Measurements from ENCODE around the gene TFB1M.
"Not testable (repeated sequence)": the region's sequence is repeated elsewhere in the genome, so short reads cannot be mapped to it uniquely, and the experiment has no call there.

Gene TFB1M

GRCh38 chr6:155221086-155221485 is 93.2 kb downstream of the TFB1M start:
- DNase-seq (ENCODE audit: low read depth) = no peak
- no peak overlapping the region for H3K4me3 ChIP-seq (ENCODE audit: low read depth, low read length)

GRCh38 chr6:155219858-155220301 is 94.4 kb downstream of the TFB1M start:
- no peak for DNase-seq (ENCODE audit: low read depth)
- H3K4me3 ChIP-seq (ENCODE audit: low read depth, low read length) = no peak overlapping the region

GRCh38 chr6:155219299-155219698 is 95.0 kb downstream of the TFB1M start:
- no peak for DNase-seq (ENCODE audit: low read depth)
- no peak overlapping the region for H3K4me3 ChIP-seq (ENCODE audit: low read depth, low read length)

DNA sequence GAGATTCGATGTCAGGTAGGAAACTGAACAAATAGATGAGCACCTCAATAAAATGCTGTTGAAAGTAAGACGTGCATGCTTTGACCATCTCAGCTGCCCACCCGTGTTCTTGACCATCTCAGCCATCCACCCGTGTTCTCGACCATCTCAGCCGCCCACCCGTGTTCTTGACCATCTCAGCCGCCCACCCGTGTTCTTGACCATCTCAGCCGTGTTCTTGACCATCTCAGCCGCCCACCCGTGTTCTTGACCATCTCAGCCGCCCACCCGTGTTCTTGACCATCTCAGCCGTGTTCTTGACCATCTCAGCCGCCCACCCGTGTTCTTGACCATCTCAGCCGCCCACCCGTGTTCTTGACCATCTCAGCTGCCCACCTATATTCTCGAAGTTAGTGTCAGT is 95.6 kb downstream of the TFB1M start:
- DNase-seq (ENCODE audit: low read depth) = not testable (repeated sequence)

DNA sequence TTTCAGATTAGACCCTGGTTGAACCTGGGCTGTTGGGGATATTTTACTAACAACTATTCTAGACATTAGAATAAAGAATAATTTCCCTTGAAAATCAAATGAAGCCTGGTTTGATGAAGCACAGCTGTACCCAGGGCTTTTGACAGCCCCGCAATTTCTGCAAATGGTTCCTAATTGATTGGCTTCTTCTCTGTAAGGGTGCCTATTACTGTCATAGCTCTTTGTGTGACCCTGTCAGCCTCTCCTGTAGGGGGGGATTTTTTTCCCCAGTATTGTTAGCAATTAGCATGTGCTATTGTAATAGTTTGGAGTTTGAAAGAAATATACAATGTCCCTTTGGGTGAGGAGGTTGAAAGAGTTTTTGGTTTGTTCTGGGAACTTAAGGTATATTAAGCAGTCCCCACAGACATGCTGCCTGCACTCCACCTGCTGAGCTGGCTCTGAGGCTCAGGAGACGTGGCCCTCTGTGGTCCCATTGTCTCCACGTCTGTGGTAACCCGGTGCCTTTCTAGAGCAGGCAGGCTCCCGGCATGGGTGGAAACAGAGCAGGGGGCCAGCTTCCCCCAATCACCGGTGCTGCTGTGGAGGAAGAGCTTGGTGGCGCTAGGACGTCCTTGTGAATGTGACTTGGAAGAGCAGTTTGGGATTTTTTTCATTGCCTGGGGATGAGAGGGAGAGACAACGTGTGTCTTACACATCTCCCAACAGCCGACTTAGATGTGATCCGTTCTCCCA is 97.8 kb downstream of the TFB1M start:
- no peak for DNase-seq (ENCODE audit: low read depth)

More for the DNA sequence above, 95.6 kb downstream of the TFB1M start:
- not testable (repeated sequence) for H3K4me3 ChIP-seq (ENCODE audit: low read depth, low read length)

DNA sequence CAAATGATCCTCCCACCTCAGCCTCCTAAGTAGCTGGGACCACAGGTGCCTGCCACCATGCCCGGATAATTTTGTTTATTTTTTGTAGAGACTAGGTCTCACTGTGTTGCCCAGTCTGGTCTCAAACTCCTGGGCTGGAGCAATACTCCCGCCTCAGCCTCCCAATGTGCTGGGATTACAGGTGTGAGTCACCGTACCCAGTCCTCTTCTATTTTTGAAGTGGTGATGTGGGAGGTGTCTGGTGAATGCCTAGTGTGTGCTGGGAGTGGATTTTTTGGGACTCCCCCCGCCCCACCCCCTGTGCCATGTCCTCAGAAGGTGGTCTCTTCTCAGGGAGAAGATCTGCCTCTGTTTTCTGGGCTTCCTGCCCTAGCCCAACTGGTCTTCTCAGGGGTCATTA is 98.4 kb downstream of the TFB1M start:
- H3K4me3 ChIP-seq (ENCODE audit: low read depth, low read length) = no peak overlapping the region
- no peak for DNase-seq (ENCODE audit: low read depth)

More for the DNA sequence above, 97.8 kb downstream of the TFB1M start:
- H3K4me3 ChIP-seq (ENCODE audit: low read depth, low read length) = no peak overlapping the region

DNA sequence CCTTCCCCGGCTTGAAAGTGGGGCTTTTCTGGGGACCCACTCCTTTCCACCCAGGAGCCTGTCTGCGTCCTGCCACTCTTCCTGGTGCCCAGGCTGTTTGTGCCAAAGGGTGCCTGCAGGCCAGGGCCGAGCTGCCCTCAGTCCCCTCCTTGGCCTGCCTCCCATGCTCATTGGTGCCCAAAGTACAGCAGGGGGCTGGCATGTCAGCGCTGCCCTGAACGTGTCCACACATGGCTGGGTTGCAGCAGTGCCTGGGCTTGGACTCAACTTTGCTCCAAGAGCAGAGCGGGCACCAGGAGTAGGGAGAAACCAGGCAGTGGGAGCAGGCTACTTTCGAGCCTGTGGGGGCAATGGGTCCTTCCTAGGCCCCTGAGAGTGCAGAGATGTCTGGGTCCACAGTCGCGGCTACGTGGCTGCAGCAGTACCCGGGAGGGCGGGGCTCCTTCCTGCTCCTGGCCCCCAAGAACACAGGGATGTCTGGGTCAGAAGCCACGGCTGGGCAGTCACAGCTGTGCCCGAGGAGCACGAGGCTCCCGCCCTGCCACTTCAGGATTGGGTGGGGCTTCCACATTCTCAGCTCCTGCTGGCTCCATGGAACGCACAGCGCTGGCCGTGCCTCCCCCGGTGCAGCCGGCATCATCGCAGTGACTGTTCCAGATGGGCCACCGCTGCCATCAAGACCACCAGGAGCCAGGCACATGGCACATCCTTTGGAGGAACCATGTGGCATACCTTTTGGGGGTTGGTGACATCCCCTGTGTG is 100.5 kb downstream of the TFB1M start:
- no peak for DNase-seq (ENCODE audit: low read depth)
- no peak overlapping the region for H3K4me3 ChIP-seq (ENCODE audit: low read depth, low read length)

DNA sequence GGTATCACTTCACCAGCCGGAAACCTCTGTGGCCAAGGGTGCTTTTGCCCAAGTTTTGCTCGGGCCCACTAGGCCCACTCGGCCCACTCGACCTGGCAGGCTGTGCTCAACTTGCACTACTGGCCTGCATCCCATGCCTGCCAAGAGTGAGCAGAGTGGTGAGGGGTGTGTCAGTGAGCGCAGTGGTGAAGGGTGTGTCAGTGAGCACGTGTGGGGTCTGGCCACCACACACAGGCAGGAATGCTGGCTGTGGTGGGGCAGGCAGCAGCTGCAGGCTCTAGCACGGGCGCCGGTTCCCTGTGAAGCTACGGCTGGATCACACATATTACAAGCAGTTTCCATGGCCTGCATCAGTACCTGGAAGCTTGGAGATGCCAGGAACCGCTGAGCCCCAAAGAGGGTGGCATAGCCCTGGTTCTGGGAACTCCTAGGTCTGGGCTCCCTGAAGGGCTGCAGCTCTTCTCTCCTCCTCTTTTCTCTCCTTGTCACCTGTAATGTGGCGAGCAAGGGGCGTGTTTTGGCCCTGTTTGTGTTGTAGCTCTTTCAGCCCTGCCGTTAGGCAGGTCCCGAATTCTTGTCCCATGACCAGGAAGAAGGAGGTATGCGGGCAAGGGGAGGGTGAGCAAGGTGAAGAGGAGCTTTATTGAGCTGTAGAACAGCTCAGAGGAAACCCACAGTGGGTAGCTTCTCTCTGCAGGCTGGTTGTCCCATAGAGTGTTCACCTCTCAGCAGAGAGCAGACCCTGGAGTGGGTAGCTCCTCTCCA is 101.5 kb downstream of the TFB1M start:
- no peak for DNase-seq (ENCODE audit: low read depth)

GRCh38 chr6:155212106-155212505 is 102.2 kb downstream of the TFB1M start:
- H3K4me3 ChIP-seq (ENCODE audit: low read depth, low read length) = no peak overlapping the region
- DNase-seq (ENCODE audit: low read depth) = no peak

More for the DNA sequence above, 101.5 kb downstream of the TFB1M start:
- H3K4me3 ChIP-seq (ENCODE audit: low read depth, low read length) = no peak overlapping the region

DNA sequence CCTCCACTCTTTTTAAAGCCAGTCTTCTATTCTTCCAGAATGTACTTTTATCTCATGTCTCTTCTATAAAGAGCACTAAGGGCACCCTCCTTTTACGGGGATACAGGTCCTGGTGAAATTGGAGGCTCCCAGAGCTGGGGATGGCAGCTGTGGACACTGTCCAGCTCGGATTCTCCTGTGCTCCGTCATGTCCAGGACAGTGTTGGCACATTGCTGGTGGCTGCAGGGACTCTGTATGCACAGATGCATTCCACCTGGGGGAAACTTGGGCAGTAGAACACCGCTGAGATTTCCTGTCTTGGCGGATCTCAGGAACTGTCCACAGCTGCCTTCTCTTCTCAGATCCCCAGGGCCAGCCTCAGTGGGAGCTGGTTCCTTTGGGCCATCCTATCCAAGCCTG is 107.1 kb downstream of the TFB1M start:
- no peak for DNase-seq (ENCODE audit: low read depth)
- H3K4me3 ChIP-seq (ENCODE audit: low read depth, low read length) = no peak overlapping the region
